ENCODE data around the gene ARL5C.
A peak's percentile ranks its signal among the peaks of the same experiment; 100 is the strongest.

The ARL5C gene, protein sequence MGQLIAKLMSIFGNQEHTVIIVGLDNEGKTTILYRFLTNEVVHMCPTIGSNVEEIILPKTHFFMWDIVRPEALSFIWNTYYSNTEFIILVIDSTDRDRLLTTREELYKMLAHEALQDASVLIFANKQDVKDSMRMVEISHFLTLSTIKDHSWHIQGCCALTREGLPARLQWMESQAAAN

GRCh38 chr17:39165841-39166349, at the start of gene ARL5C:
ARL5C (minus strand) TSS chr17:39166161; CDS start chr17:39165760, 401 bp downstream.
- peak; percentile 52 for DNase-seq

DNA sequence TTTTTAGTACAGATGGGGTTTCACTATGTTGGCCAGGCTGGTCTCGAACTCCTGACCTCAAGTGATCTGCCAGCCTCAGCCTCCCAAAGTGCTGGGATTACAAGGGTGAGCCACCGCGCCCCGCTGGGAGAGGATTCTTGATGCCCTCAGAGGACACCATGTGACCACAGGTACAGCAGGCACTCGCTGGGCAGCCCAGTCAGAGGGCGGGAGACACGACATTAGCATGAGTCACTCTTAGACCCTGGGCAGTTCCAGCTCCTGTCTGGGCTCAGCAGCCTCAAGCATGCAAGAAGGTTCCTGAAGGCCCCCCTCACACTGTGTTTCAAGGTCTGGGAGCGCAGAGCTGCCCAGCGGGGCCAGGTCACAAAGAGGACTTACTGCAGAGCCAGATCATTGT, 47.9 kb upstream of the ARL5C start:
- DNase-seq: peak; percentile 96

GRCh38 chr17:39212841-39213480, 47.0 kb upstream of the ARL5C start:
- DNase-seq: peak; percentile 54

GRCh38 chr17:39212195-39212810, 46.3 kb upstream of the ARL5C start:
- peak; percentile 50 for DNase-seq

DNA sequence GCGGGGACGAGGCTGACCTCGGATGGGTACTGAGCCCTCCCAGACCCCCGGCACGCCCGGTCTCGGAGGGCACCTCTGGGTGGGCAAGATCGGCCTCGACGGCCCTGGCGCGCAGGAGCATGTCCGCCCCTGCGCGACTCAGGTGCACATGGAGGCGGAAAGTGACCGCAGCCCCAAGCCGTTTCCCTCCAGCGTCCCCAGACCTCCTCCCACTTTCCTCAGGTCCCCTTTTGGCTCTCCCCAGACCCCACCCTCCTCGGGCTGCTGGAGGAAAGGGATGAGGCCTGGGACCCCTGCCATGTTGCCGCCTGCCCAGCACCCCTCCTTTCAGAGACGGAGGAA, 44.1 kb upstream of the ARL5C start:
- DNase-seq: no peak

- peak; percentile 78 for DNase-seq
These were observed 43.5 kb upstream of the ARL5C start for GRCh38 chr17:39209317-39210092.

- DNase-seq: no peak
These were observed 42.9 kb upstream of the ARL5C start for GRCh38 chr17:39208893-39209292.

DNA sequence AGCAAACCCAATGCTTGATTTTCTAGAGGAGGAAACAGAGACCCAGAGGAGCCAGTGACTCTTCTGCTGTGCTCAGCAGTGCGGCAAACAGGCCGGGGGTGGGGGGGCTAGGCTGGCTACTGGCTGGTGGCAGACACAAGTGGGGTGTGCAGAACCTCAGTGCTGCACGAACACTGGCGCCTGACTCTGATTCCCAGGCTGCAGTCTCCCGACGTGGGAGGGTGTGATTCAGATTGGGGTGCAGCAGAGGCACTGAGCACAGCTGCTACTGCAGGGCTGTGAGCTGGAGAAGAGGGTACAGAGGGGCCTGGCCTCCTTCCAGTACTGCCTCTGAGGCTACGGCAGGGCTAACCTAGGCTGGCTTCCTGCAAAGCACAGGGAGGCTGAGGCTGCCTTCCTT, 42.2 kb upstream of the ARL5C start:
- no peak for DNase-seq

GRCh38 chr17:39205112-39205526, 39.2 kb upstream of the ARL5C start:
- no peak for DNase-seq

GRCh38 chr17:39204245-39204644, 38.3 kb upstream of the ARL5C start:
- DNase-seq: no peak

DNA sequence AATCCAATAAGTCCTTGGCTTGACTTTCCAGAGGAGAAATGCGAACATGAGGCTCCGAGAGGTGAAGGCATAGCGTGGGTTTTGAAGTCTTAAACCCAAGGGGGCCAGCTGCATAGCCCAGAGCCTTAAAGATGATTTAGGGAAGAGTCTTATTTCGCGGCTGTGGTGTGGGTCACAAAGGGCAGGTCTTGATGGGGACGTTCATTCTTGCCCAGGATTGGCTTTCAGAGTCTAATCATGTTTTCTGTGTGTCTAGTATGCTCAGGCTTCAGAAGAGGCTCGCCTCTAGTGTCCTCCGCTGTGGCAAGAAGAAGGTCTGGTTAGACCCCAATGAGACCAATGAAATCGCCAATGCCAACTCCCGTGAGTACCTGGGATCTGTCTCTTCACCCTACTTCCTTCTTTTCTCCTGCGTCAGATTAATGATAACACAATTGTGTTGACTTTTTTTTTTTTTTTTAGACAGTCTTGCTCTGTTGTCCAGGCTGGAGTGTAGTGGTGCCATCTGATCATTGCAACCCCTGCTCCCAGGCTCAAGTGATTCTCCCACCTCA, 35.1 kb upstream of the ARL5C start:
- DNase-seq: no peak

DNA sequence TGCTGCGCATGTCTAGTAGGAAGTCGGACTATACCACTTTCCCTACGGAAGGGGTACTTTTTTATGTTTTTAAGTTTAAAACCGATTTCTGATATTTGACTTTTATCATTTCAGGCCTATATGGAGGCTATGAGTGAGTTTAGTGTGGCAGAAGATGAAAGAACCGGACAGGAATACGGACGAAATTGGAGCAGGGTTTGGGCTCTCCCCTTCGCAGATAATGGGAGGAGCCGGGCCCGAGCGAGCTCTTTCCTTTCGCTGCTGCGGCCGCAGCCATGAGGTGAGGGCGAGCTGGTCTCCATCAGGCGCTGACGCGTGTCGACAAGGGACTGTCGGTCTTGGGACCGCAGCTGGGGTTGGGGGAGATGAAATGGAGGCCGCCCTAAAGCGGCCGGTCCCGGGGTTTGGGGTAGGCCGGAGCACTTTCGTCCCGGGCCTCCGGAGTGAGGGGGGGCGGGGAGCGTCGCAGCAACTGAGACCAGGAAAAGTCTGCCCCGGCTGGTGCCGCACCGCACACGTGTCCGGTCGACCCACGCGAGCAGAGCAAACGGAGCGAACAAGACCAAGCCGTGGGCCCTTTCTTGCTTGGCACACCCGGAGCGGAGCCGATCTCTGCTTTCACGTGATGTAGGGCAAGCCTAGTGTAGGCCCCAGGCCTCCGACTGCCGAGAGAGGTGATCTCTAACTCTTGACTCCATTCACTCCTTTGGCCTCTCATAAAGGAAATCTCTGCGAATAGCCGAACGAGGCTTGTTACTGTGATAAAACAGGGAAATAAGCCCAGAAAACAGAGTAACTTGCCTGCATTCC, 34.3 kb upstream of the ARL5C start, which contains the start of gene RPL19:
Gene RPL19, plus strand, starts transcription at position 214 of the 810 bp plus-strand sequence. Its CDS starts 62 bp downstream, at position 276.
- peak; percentile 87 for DNase-seq

DNA sequence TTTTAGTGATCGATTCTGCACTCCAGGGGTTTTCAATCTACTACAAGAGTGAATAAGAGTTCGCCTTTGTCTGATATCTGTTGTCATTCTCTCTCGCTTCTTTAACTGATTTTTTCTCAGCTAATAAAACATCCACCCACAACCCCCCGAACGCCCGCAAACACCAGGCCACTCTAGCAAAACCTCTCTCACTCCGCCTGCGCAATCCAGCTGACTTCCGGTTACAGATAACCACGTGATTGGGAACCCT, 33.8 kb upstream of the ARL5C start:
- DNase-seq: peak; percentile 96

- no peak for DNase-seq
These were observed 32.2 kb upstream of the ARL5C start for GRCh38 chr17:39198186-39198566.

- peak; percentile 97 for DNase-seq
These were observed 31.6 kb upstream of the ARL5C start, which contains the start of gene CACNB1 for GRCh38 chr17:39197380-39198185. CACNB1 (minus strand) TSS chr17:39197669; CDS start chr17:39197495, 174 bp downstream.

DNA sequence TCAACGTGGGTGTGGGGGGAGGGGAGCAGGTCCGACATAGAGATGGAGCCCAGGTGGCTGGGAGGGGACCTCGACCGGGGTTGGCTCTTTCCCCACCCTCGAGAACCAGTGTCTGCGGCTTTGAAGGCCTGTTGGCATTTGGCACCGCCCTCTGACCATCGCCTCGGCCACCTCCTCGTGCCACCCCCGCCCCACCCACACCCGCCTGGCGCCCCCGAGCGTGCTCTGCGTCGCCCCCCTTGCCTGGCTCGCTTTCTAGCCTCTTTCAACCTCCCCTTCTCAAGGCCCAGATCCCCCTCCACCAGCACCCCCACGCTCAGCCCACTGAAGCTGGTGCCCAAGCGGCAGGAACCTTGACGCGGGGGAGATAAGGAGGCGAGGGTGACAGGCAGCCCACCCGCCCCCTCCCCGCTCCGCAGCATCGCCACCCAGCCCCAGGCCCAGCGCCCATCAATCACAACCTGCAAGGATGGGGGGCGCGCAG, 30.9 kb upstream of the ARL5C start:
- no peak for DNase-seq

DNA sequence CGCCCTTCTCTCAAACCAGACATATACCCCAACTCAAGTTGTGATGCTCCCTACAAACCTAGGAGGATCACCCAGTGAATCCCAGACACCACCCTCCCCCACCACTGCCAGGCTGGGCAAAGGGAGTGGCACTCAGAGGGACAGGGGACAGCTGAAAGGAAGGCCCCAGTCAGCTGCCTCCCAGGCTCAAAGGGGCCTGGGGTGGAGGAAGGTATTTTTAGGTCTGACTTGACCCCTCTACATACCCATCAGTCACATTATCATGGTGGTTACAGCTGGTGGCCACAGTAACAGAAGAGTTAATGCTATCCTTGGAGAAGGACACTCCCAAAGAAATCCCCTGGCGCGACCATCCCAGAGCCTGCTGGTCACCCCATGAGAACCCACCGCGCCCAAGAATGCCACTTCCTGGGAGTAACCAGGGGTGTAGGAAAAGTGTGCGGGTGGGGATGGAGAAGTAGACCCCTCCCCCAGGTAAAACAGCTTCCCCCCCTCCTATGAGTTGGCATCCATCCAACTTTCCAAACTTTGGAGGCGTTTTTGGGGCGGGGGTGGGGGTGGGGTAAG, 30.4 kb upstream of the ARL5C start:
- DNase-seq: no peak

DNA sequence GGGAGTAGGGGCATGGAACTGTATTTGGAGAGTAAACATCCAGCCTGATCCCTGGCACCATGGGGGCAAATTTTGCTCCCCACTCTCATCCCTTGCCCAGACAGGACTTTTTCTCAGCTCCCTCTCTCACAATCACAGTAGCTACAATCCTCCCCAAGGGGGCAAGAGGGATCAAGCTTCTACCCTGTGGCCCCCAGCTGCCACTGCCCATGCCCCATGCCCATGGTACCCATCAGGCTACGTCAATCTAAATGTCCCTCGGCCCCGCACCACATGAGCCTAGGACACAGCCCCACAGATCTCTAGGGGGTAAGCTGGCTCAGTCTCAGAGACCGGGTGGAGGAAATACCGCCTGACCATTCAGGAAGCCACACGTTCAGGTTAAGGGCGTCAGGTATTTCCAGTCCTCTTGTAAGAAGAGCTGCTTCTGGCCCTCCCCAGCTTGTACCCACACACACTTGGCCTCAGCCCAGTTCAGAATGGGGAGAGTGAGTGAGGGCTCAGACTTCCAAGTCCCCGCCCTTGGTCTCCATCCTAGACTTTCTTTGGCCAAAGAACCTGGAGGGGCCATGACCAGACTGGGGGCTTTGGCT, 29.7 kb upstream of the ARL5C start:
- no peak for DNase-seq

DNA sequence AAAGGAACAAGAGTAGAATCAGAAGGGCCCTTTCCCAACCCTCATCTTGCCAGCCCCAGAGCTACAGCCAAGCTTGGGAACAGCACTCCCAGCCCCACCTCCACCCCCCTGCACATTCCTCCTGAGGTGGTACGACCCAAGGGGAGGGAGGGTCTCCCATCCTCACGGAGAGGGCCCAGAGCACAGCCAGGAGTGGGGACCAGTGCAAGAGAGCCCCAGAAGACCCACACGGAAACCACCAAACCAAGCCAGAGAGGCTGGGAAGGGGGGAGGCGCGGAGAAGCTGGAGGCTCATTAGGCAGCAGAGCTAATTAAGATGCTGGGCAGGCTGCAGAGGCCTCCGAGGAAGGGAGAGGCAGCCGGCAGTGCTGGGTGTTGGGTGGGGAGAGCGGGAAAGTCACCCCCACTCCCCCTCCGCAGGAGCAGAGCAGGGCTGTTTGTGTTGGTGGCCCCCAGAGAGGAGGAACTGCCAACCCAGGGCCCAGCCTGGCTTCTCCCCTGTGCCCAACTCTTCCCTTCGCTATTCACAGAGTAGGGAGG, 29.1 kb upstream of the ARL5C start:
- no peak for DNase-seq
